GM12873 (cell line): ENCODE results near the gene KIF1B.

ENCODE experiments used
- TF ChIP-seq, protein P1 (sequence below): IDR thresholded peaks from 2 replicates; pipeline ENCODE4 v1.5.1; 2012; ENCODE audit warnings: low read depth, mild to moderate bottlenecking, moderate library complexity, low read length, control low read depth; ENCODE audit not compliant: insufficient read depth; ENCODE audit errors: missing control alignments

KIF1B gene, protein sequence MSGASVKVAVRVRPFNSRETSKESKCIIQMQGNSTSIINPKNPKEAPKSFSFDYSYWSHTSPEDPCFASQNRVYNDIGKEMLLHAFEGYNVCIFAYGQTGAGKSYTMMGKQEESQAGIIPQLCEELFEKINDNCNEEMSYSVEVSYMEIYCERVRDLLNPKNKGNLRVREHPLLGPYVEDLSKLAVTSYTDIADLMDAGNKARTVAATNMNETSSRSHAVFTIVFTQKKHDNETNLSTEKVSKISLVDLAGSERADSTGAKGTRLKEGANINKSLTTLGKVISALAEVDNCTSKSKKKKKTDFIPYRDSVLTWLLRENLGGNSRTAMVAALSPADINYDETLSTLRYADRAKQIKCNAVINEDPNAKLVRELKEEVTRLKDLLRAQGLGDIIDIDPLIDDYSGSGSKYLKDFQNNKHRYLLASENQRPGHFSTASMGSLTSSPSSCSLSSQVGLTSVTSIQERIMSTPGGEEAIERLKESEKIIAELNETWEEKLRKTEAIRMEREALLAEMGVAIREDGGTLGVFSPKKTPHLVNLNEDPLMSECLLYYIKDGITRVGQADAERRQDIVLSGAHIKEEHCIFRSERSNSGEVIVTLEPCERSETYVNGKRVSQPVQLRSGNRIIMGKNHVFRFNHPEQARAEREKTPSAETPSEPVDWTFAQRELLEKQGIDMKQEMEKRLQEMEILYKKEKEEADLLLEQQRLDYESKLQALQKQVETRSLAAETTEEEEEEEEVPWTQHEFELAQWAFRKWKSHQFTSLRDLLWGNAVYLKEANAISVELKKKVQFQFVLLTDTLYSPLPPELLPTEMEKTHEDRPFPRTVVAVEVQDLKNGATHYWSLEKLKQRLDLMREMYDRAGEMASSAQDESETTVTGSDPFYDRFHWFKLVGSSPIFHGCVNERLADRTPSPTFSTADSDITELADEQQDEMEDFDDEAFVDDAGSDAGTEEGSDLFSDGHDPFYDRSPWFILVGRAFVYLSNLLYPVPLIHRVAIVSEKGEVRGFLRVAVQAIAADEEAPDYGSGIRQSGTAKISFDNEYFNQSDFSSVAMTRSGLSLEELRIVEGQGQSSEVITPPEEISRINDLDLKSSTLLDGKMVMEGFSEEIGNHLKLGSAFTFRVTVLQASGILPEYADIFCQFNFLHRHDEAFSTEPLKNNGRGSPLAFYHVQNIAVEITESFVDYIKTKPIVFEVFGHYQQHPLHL (N-terminal part only)

GRCh38 chr1:10209905-10210810 lies at the start of gene KIF1B:
KIF1B (plus strand) TSS chr1:10210570; CDS start chr1:10232329, 21,759 bp downstream.
- TF ChIP-seq, protein P1, sequence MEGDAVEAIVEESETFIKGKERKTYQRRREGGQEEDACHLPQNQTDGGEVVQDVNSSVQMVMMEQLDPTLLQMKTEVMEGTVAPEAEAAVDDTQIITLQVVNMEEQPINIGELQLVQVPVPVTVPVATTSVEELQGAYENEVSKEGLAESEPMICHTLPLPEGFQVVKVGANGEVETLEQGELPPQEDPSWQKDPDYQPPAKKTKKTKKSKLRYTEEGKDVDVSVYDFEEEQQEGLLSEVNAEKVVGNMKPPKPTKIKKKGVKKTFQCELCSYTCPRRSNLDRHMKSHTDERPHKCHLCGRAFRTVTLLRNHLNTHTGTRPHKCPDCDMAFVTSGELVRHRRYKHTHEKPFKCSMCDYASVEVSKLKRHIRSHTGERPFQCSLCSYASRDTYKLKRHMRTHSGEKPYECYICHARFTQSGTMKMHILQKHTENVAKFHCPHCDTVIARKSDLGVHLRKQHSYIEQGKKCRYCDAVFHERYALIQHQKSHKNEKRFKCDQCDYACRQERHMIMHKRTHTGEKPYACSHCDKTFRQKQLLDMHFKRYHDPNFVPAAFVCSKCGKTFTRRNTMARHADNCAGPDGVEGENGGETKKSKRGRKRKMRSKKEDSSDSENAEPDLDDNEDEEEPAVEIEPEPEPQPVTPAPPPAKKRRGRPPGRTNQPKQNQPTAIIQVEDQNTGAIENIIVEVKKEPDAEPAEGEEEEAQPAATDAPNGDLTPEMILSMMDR, result peak; percentile 84

GRCh38 chr1:10160907-10161490 lies 49.4 kb upstream of the KIF1B start:
- TF ChIP-seq, protein P1, result no peak

DNA sequence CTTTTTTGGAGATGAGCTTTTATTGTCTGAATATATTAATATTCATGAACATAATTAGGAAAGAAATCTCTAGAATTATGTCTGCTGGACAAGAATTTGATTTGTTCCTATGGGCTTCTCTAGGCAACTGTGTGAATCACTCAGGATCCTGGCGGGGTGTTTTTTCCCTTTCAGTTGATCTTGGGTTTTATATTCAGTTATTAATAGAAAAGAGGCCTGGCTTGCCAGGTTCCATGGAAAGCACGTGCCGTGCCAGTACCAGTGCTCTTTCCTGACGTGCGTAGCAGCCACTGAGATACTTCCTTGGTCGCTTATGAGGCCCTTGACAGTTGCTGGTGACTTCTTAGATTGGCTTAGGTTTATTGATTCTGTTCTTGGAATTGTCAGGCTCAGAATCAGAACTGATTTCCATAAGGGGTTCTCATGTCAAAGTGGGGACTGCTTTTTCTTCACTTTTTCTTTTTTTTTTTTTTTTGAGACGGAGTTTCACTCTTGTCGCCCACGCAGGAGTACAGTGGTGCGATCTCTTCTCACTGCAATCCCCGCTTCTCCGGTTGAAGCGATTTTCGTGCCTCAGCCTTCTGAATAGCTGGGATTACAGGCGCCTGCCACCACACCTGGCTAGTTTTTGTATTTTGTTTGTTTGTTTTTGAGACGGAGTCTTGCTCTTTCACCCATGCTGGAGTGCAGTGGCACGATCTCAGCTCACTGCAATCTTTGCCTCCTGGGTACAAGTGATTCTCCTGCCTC lies 48.7 kb upstream of the KIF1B start:
- TF ChIP-seq, protein P1, result no peak

DNA sequence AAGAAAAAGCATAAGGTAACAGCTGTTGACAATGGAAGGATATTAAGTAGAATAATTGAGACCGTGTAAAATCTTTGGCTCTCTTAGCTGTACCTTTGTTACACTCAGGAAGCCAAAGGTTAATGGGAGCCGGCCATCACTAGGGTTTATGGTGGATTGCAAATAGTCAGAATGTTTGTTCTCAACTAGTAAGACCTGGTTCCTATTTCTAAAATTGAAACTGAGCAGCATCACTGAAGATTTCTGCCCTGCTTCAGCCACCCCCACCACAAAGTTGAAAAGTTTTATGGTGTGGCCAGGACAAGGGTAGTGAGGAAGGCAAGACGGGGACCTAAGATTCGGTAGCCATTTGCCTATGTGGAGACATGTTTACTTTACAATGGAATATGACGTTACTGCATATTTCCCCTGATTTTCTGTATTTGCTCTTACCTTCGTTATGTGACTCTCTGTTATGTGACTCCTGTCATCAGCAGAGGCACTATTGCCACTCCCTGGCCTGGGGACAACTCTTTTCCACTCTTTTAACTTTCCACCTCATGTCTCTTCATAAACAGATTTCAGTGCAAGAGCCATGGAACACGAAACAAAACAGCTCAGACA lies 41.4 kb upstream of the KIF1B start:
- TF ChIP-seq, protein P1, result no peak

GRCh38 chr1:10170239-10170574 lies 40.2 kb upstream of the KIF1B start:
- TF ChIP-seq, protein P1, result no peak

GRCh38 chr1:10171105-10171767 lies 39.1 kb upstream of the KIF1B start:
- TF ChIP-seq, protein P1, result no peak
